GM12873 (cell line): ENCODE measurements around the gene RORB.

Experiments
- TF ChIP-seq, protein P1 (sequence below): IDR thresholded peaks from 2 replicates; pipeline ENCODE4 v1.5.1; 2012; ENCODE audit warnings: low read depth, mild to moderate bottlenecking, moderate library complexity, low read length, control low read depth; ENCODE audit not compliant: insufficient read depth; ENCODE audit errors: missing control alignments

The RORB gene

DNA sequence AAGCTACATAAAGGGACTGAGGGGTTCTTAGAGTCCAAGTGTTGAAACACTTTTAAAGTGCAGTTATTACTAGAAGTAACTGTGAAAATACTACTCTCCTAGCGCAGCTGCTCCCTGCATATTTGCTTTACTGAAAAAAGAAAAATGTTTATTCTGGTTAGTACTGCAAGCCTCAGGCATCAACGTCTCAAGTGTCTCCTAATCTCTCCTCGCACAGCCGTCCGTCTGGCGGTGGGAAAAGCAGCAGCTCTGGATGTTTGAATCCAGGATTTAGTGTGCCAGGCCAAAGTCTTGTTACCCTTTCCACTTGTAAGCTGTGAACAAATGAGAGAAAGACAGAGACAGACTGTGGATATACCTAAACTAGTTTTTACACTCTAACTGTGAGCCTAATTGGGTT lies 31.1 kb downstream of the RORB start:
- TF ChIP-seq, protein P1, sequence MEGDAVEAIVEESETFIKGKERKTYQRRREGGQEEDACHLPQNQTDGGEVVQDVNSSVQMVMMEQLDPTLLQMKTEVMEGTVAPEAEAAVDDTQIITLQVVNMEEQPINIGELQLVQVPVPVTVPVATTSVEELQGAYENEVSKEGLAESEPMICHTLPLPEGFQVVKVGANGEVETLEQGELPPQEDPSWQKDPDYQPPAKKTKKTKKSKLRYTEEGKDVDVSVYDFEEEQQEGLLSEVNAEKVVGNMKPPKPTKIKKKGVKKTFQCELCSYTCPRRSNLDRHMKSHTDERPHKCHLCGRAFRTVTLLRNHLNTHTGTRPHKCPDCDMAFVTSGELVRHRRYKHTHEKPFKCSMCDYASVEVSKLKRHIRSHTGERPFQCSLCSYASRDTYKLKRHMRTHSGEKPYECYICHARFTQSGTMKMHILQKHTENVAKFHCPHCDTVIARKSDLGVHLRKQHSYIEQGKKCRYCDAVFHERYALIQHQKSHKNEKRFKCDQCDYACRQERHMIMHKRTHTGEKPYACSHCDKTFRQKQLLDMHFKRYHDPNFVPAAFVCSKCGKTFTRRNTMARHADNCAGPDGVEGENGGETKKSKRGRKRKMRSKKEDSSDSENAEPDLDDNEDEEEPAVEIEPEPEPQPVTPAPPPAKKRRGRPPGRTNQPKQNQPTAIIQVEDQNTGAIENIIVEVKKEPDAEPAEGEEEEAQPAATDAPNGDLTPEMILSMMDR, result no peak

DNA sequence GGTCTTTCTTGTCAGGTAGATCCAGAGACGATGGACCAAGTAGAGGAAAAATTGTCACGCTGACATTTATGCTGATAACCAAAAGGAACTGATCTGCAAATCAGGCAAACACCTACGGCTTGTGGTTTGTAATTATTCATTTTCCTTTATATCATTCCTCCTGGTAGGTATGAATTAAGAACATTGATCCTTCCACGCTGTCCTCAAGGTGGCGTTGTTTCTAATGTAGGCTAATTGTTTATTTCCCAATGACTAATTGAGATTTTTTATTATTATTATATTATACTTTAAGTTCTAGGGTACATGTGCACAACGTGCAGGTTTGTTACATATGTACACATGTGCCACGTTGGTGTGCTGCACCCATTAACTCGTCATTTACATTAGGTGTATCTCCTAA lies 33.3 kb downstream of the RORB start:
- TF ChIP-seq, protein P1, result peak; percentile 11

DNA sequence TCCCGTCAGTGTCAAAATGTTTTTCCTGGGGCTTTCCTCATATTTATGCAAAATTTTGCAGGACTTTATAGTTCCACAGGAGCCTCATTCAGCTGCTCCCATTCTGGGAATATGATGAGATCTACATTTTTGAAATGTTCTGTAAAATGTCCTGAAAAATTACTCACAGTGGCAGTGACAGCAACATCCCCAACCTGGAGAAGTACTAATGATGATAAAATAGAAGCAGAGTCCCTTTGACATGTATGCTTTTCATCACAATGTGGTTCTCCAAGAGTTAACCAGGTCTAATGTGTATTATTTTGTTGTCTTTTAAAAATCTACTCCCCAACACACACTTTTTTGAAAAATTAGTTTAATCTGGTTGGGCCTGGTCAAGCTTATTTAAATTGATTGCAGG lies 36.1 kb downstream of the RORB start:
- TF ChIP-seq, protein P1, result no peak

DNA sequence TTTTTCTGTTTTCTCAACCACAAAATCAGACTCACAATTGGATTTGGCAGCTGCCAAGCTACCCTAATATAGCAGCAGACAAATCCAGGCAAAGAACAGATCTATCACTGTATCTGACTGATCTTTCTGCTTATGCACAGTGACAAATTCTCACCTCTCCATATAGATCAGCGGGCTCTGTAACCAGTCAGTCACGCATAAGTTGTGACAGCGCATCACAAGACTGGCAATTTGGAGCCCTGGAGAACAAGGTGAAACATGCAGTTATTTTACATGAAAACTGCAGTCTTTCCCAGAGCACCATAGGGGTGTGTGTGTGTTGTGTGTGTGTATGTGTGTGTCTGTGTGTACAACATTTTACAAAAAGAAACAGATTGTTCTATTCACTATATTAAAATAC lies 37.7 kb downstream of the RORB start:
- TF ChIP-seq, protein P1, result no peak

DNA sequence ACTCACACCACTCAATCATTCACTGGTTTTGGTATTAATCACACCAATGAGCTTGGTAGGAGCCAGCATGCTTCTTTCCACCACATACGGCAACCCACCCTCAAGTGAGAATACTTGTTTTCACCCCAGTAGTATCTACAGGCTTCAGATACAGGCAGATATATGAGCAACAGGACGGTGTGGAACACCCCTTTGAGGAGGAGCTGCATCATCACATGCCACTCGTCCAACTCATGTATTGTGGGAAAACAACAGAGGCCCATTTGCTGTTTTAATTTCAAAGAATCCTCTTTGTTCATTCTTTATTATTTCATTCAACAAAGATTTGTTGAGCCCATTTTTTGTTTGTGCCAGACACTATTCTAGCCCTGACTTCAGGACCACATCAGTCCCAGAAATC lies 46.0 kb downstream of the RORB start:
- TF ChIP-seq, protein P1, result no peak

DNA sequence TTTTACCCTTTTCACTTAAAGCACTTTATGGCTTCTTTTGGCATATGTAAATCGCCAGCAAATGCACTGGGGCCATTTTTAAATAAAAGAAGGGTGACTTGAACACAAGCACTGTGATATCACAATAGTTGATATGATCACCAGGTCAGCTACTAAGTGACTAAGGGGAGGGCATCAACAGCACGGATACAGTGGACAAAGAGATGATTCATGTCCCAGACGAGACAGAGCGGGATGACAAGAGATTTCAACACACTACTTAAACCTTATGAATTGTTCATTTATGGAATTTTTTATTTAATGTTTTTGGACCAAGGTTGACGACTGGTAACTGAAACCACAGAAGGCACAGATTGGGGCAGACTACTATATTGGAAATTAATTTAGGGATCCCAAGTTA lies 54.1 kb downstream of the RORB start:
- TF ChIP-seq, protein P1, result no peak

DNA sequence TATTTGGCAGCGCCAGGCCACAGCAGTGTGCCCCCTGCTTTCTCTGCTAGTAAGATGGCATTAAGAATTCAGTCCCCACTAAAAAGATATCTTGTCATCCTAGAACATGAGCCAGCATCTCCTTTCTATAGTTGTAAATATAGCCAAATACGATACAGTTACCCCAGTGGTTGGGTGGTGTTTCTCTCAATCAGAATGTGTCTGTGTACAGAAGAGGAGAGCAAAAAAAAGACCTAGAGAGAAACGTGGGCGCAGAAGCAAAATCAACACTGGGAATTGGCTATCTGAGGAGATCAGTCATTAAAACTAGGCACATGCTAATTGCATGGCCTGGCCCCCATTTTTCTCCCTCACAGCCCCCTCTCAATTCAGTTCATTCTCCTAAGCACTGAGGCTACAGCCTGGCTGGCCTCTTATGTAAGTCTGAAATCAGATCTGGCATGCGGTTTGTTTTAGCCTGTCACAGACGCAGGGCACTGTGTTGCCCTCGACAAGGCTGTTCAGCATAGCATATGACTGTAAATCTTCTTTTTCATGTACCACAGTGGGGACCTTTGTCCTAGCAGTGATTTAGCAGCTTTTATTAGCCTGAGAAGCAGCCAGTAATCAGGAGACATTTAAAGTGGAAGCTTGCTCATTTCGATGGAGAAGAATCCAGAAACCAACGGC lies 57.8 kb downstream of the RORB start:
- TF ChIP-seq, protein P1, result no peak
